Left ventricle myocardium inferior (tissue), 1 donor: ENCODE results near the gene TULP4. TPM values are rescaled to one million over a fixed set of nuclear protein-coding genes. Genes with fewer than 3 reads are reported as not detected.
"Not testable (repeated sequence)": the region's sequence is repeated elsewhere in the genome, so short reads cannot be mapped to it uniquely, and the experiment has no call there.

Source experiments
- DNase-seq: peaks from one replicate; pipeline ENCODE4 v3.0.0-alpha.2; 2020
- H3K27ac ChIP-seq: fragments of 200-600 bp; replicated peaks from 2 replicates; pipeline ENCODE4 v1.8.0; 2021
- H3K27me3 ChIP-seq: fragments of 200-600 bp; 2 replicates; pipeline ENCODE4 v1.8.0; 2021; ENCODE audit warnings: low read depth
- H3K36me3 ChIP-seq: fragments of 200-600 bp; 2 replicates; pipeline ENCODE4 v1.8.0; 2021
- H3K4me1 ChIP-seq: fragments of 200-600 bp; 2 replicates; pipeline ENCODE4 v1.8.0; 2021
- H3K4me3 ChIP-seq: fragments of 200-600 bp; 2 replicates; pipeline ENCODE4 v1.8.0; 2021; ENCODE audit warnings: mild to moderate bottlenecking, moderate library complexity
- H3K9me3 ChIP-seq: fragments of 200-600 bp; replicated peaks from 2 replicates; pipeline ENCODE4 v1.8.0; 2021
- intact Hi-C: fragments of 100-400 bp; cut with micrococcal nuclease; formaldehyde crosslinking; loops from one replicate; pipeline ENCODE4 v1.11.0; 2022
- total RNA-seq: library from RNA; stranded (reverse); fragmentation: NEBNext Ultra II Directional; extraction: Animal tissue kit (Norgen Biotek cat#: 25700); gene quantifications from one replicate; pipeline ENCODE4 v1.2.1, GENCODE V29; 2021
- TF ChIP-seq, protein P1 (sequence below): fragments of 200-600 bp; IDR thresholded peaks from 2 replicates; pipeline ENCODE4 v1.8.0; 2021; ENCODE audit warnings: antibody characterized with exemption, mild to moderate bottlenecking, borderline replicate concordance
- donor health status: DM: no; HTN: yes; CAD: no; lungs with severe emphysema.

The TULP4 gene
- total RNA-seq, 1 donor from 2014 or later: 111 TPM

DNA sequence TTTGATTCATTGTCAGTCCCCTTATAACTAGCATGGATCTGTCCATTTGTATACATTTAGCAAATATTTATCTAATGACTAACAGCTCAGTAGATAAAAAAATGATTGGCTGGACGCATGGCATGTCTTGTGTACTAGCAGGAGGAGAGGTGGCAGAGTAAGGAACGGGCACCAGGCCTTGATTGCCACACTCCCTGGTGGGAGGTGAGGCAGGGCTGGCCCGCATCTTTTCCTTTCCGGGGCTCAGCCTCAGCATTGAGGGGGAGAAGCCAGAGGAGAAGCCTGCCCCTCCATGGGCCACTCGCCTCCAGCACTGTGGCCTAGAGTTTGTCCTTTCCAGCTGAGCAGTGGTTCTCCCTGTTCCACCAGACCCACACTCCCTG, 162.7 kb downstream of the TULP4 start:
- DNase-seq: no peak
- intact Hi-C loops: no loop called here
- TF ChIP-seq, protein P1, sequence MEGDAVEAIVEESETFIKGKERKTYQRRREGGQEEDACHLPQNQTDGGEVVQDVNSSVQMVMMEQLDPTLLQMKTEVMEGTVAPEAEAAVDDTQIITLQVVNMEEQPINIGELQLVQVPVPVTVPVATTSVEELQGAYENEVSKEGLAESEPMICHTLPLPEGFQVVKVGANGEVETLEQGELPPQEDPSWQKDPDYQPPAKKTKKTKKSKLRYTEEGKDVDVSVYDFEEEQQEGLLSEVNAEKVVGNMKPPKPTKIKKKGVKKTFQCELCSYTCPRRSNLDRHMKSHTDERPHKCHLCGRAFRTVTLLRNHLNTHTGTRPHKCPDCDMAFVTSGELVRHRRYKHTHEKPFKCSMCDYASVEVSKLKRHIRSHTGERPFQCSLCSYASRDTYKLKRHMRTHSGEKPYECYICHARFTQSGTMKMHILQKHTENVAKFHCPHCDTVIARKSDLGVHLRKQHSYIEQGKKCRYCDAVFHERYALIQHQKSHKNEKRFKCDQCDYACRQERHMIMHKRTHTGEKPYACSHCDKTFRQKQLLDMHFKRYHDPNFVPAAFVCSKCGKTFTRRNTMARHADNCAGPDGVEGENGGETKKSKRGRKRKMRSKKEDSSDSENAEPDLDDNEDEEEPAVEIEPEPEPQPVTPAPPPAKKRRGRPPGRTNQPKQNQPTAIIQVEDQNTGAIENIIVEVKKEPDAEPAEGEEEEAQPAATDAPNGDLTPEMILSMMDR: no peak
- Histone ChIP-seq H3K4me3 (no peak overlapping the region), H3K36me3 (peaks cover 29% of the 10 kb centered on the region), H3K27me3 (no peaks in the 10 kb centered on the region), H3K9me3 (no peaks in the 10 kb centered on the region), H3K27ac (peak overlapping the region; percentile 2), H3K4me1 (peaks cover 3% of the 10 kb centered on the region)

DNA sequence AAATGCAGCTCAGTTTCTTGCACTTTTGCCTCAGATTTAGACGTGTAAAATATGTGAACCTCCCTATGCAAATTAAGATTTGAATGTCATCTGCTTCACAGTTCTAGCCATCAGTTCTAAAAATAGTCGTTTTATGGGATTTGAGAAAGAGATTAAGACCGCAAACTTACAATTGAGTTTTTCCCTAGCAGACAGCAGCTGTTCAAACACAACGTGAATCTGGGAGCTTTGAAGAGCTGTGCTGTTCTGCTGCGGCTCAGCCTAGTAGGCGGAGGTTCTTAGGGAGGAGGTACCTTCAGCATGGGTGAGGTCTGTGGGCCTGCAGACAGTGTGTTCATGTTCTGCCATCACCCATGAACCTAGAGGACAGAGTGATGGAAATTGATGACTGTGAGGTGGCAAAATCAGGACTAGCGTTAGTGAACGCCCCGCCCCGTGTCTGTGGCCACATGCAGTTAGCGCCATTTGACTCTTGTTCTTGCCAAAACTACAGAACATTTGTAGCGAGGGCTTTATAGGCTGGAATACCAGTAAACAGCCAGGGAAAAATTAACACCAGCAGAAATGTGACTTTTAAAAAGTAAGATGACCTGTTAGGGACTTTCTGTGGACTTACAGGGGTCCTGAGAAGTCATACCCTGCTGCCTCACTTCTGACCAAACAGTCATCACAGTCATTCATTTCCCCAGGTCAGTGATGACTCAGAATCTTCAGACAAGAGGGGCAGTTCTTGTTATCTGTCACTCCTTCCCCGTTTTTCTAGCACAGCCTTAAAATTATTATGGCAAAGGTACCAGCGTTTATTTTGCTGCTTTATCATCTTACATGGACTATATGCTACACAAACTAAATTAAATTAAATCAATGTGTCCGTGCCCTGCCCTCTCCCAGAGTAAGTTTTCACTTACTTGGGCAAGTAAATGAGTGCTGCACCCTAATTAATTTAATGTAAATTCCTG, 163.4 kb downstream of the TULP4 start:
- H3K27ac ChIP-seq: peak overlapping the region; percentile 2
- H3K9me3 ChIP-seq: no peaks in the 10 kb centered on the region
- intact Hi-C loops: no loop called here
- H3K4me3 ChIP-seq: no peak overlapping the region
- TF ChIP-seq, protein P1: no peak
- peaks cover 36% of the 10 kb centered on the region for H3K36me3 ChIP-seq
- H3K4me1 ChIP-seq: peaks cover 3% of the 10 kb centered on the region
- no peak for DNase-seq
- no peaks in the 10 kb centered on the region for H3K27me3 ChIP-seq

DNA sequence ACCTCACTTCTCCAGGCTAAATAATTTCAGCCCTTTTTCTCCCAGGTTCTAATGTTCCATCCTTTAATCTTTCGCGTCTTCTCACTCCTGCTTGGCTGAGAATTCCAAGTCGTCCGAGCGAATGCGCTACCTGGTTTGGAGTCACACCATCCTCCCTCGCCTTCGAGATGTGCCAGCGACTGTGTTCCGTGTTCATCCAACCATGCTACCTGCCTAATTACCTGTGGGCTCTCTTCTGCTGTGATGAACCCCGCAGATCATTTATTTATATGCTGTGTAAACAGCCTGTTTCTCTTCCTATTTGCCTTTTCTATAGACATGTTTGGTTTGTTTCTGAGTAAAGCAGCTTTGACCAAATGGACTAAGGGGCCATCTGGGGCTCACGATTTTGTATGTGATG, 164.1 kb downstream of the TULP4 start:
- H3K27me3 ChIP-seq: no peaks in the 10 kb centered on the region
- intact Hi-C loops: no loop called here

DNA sequence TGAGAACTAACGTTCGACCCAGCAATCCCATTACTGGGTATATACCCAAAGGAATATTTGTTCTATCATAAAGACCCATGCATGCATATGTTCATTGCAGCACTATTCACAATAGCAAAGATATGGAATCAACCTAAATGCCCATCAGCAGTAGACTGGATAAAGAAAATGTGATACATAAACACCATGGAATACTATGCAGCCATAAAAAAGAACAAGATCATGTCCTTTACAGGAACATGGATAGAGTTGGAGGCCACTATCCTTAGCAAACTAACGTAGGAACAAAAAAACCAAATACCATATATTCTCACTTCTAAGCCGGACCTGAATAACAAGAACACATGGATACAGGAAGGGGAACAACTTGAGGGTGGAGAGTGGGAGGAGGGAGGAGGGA, 165.5 kb downstream of the TULP4 start:
- H3K9me3 ChIP-seq, DNase-seq, H3K4me1 ChIP-seq, H3K27me3 ChIP-seq, H3K27ac ChIP-seq, H3K4me3 ChIP-seq, intact Hi-C loops: not testable (repeated sequence)
- H3K36me3 ChIP-seq: peaks cover 57% of the 10 kb centered on the region

More for the DNA sequence above, 164.1 kb downstream of the TULP4 start:
- TF ChIP-seq, protein P1: no peak
- H3K4me1 ChIP-seq: peaks cover 3% of the 10 kb centered on the region
- no peak overlapping the region for H3K27ac ChIP-seq
- no peak overlapping the region for H3K4me3 ChIP-seq
- peaks cover 43% of the 10 kb centered on the region for H3K36me3 ChIP-seq
- H3K9me3 ChIP-seq: no peaks in the 10 kb centered on the region
- no peak for DNase-seq

DNA sequence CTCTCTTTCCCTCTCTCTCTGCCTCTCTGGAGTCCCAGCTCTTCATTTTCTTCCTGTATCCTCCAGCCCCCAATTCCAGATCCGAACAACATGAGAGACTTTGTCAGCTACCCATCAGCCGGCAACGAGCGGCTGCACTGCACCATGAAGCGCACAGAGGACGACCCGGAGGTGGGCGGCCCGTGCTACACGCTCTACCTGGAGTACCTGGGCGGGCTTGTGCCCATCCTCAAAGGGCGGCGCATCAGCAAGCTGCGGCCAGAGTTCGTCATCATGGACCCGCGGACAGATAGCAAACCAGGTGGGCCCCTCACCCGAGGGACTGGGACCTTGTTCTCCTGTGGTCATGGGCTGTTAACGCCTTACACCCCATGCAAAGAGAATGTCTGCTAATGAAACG, 168.7 kb downstream of the TULP4 start:
- Histone ChIP-seq H3K4me1 (no peaks in the 10 kb centered on the region), H3K27me3 (no peaks in the 10 kb centered on the region), H3K27ac (no peak overlapping the region), H3K9me3 (no peaks in the 10 kb centered on the region), H3K36me3 (peaks cover 67% of the 10 kb centered on the region), H3K4me3 (no peak overlapping the region)
- no peak for DNase-seq
- TF ChIP-seq, protein P1: no peak
- intact Hi-C loops: no loop called here

DNA sequence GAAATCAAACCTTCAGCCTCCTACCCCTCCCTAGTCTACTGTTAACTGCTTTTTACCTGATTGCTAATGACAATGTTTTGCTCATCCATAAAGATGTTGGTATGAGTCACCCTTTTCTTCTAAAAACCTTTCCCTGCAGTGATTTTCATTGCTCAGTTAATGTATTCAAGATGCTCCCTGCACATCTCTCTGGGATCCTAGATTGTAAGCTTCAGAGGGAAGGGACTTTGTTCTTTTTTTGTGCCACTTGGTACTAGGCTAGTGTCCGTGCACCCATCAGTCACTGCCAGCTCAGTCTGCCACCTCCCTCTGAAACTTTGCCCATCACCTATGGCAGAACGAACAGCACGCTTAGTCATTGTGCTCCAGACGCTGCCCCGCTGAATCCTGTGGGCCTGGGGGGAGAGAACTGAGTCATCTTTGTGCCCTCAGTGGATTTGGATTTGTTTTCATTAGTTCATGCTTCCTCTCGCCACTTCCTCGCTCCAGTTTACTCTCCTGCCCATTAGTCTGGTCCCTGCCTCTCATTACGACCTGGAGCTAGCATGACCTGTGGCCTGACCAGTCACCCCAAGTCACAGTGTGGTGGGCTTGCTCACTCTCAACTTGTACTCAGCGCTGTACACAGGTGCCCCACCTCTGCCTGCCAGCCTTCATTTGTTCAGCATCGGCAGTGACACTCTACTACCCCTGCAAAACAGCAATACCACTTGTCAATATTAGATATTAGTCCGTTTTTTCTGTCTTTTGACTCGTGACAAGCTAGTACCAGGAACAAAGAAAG, 169.6 kb downstream of the TULP4 start:
- Histone ChIP-seq H3K4me3 (no peak overlapping the region), H3K27ac (no peak overlapping the region), H3K4me1 (no peaks in the 10 kb centered on the region), H3K9me3 (no peaks in the 10 kb centered on the region), H3K27me3 (no peaks in the 10 kb centered on the region), H3K36me3 (peaks cover 58% of the 10 kb centered on the region)
- intact Hi-C loops: no loop called here
- DNase-seq: no peak
- TF ChIP-seq, protein P1: no peak
